ENCODE results near the gene TXLNB.
A peak's percentile ranks its signal among the peaks of the same experiment; 100 is the strongest.

Gene TXLNB

DNA sequence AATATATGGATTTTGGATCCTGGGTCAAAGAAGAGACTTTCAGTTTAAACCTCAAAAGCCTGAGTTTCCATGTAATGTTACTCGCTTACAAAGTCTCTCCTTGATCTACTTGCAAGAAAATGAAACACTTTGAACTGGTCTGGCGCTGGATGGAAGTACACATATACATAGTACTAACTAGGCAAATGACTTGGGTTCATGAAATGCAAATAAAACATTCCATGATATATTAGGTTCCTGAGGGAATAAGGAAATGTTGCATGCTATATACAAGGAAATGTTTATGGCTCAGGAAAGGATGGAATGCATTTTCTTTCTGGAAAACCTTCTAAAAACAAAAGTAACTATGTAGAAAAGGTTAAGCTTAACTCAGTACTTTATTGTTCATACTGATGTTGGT lies 11.4 kb upstream of the TXLNB start:
- Histone ChIP-seq H3K4me1 (ENCODE audit: low read length) (peaks cover 5% of the 10 kb centered on the region), H3K36me3 (replicated peaks; ENCODE audit: low read depth, low read length) (no peaks in the 10 kb centered on the region), H3K27ac (ENCODE audit: low read length) (no peak overlapping the region), H3K27me3 (ENCODE audit: low read depth, low read length) (no peaks in the 10 kb centered on the region), H3K4me3 (ENCODE audit: low read length) (no peak overlapping the region), H3K9me3 (ENCODE audit: insufficient read depth, low read length) (no peaks in the 10 kb centered on the region), H3K79me2 (ENCODE audit: low read length) (no peaks in the 10 kb centered on the region), H3K9ac (ENCODE audit: low read length) (no peak overlapping the region), H3K4me2 (ENCODE audit: low read length) (no peak overlapping the region), H2AFZ (ENCODE audit: low read depth, low read length) (no peak overlapping the region), H4K20me1 (ENCODE audit: insufficient read depth, low read length) (no peaks in the 10 kb centered on the region)
- TF ChIP-seq EZH2phosphoT487 (IDR thresholded peaks at IDR 0.05; ENCODE audit: low read depth), result no peak
- TF ChIP-seq, protein P1, sequence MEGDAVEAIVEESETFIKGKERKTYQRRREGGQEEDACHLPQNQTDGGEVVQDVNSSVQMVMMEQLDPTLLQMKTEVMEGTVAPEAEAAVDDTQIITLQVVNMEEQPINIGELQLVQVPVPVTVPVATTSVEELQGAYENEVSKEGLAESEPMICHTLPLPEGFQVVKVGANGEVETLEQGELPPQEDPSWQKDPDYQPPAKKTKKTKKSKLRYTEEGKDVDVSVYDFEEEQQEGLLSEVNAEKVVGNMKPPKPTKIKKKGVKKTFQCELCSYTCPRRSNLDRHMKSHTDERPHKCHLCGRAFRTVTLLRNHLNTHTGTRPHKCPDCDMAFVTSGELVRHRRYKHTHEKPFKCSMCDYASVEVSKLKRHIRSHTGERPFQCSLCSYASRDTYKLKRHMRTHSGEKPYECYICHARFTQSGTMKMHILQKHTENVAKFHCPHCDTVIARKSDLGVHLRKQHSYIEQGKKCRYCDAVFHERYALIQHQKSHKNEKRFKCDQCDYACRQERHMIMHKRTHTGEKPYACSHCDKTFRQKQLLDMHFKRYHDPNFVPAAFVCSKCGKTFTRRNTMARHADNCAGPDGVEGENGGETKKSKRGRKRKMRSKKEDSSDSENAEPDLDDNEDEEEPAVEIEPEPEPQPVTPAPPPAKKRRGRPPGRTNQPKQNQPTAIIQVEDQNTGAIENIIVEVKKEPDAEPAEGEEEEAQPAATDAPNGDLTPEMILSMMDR (IDR thresholded peaks at IDR 0.05; ENCODE audit: low read depth, low read length), result no peak

DNA sequence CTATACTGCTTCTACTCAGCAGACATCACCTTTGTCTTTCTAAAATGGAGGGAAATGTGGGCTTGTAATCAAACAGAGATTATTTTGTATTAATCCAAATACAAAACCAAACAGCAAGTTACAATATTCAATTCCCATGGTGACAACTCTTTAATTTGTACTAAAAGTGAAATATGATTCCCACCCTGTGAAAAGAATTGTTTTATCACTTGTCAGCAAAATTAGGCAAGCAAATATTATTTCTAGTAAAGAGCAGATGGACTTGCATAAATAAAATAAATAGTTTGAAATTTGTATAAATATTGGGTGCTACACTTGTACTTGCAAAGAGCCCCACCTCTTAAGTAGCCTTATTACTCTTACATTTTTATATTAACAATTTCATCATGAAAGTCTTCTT lies 6.1 kb upstream of the TXLNB start:
- no peaks in the 10 kb centered on the region for H3K27me3 ChIP-seq (ENCODE audit: low read depth, low read length)
- no peak overlapping the region for H2AFZ ChIP-seq (ENCODE audit: low read depth, low read length)
- H3K4me3 ChIP-seq (ENCODE audit: low read length), result no peak overlapping the region
- H3K36me3 ChIP-seq (replicated peaks; ENCODE audit: low read depth, low read length), result peaks cover 4% of the 10 kb centered on the region
- no peak overlapping the region for H3K4me2 ChIP-seq (ENCODE audit: low read length)
- H3K79me2 ChIP-seq (ENCODE audit: low read length), result no peaks in the 10 kb centered on the region
- H3K27ac ChIP-seq (ENCODE audit: low read length), result no peak overlapping the region
- H4K20me1 ChIP-seq (ENCODE audit: insufficient read depth, low read length), result no peaks in the 10 kb centered on the region
- TF ChIP-seq EZH2phosphoT487 (IDR thresholded peaks at IDR 0.05; ENCODE audit: low read depth), result no peak
- TF ChIP-seq, protein P1 (IDR thresholded peaks at IDR 0.05; ENCODE audit: low read depth, low read length), result no peak
- H3K4me1 ChIP-seq (ENCODE audit: low read length), result peaks cover 39% of the 10 kb centered on the region
- H3K9me3 ChIP-seq (ENCODE audit: insufficient read depth, low read length), result no peaks in the 10 kb centered on the region
- H3K9ac ChIP-seq (ENCODE audit: low read length), result no peak overlapping the region

DNA sequence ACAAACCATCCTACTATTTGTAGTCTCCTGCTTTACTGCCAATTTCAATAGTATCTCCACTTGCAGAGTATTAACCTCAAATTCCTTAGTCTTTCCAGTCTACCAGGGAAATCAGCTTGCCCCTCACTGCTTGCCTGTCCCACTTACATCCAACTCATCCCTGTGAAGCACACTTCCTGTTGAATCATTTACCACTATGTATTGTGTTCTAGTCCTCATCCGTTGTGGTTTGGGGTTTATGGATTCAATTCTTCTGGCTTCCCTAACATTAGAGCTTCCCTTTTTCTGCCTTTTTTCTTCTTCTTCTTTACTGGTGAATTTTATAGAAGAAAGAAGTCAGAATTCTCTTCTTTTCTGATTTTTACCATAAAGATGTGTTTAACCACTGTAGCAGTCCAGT lies 5.1 kb upstream of the TXLNB start:
- Histone ChIP-seq H2AFZ (ENCODE audit: low read depth, low read length) (no peak overlapping the region), H3K27ac (ENCODE audit: low read length) (no peak overlapping the region), H3K36me3 (replicated peaks; ENCODE audit: low read depth, low read length) (peaks cover 4% of the 10 kb centered on the region), H3K4me1 (ENCODE audit: low read length) (peaks cover 49% of the 10 kb centered on the region), H3K79me2 (ENCODE audit: low read length) (no peaks in the 10 kb centered on the region), H3K27me3 (ENCODE audit: low read depth, low read length) (no peaks in the 10 kb centered on the region), H3K9me3 (ENCODE audit: insufficient read depth, low read length) (no peaks in the 10 kb centered on the region), H3K4me3 (ENCODE audit: low read length) (no peak overlapping the region), H4K20me1 (ENCODE audit: insufficient read depth, low read length) (no peaks in the 10 kb centered on the region), H3K4me2 (ENCODE audit: low read length) (no peak overlapping the region), H3K9ac (ENCODE audit: low read length) (no peak overlapping the region)
- TF ChIP-seq, protein P1 (IDR thresholded peaks at IDR 0.05; ENCODE audit: low read depth, low read length), result no peak
- no peak for TF ChIP-seq EZH2phosphoT487 (IDR thresholded peaks at IDR 0.05; ENCODE audit: low read depth)

DNA sequence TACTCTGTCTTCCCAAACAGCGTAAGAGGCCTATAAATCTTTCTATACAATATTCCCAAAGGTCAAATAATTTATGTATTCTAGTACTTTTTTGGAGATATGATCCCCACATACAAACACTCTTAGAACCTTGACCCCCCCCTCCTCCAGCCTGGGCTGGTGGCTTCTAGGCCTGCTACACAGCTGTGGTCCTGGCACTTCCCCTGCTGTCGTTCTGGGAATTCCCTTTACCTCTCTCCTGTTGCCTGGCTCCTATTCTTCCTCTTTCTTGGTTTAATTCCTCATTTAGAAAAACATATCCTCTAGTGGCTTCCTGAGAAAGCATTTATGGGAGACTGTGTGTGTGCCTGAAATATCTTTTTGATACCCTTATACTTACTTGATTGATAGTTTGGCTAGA lies 4.1 kb upstream of the TXLNB start:
- Histone ChIP-seq H3K9ac (ENCODE audit: low read length) (no peak overlapping the region), H3K9me3 (ENCODE audit: insufficient read depth, low read length) (no peaks in the 10 kb centered on the region), H3K79me2 (ENCODE audit: low read length) (no peaks in the 10 kb centered on the region), H3K36me3 (replicated peaks; ENCODE audit: low read depth, low read length) (peaks cover 4% of the 10 kb centered on the region), H3K4me2 (ENCODE audit: low read length) (peak overlapping the region; percentile 7; the same call in 1 of the 2 replicates), H3K4me1 (ENCODE audit: low read length) (peaks cover 53% of the 10 kb centered on the region), H4K20me1 (ENCODE audit: insufficient read depth, low read length) (no peaks in the 10 kb centered on the region), H3K27ac (ENCODE audit: low read length) (no peak overlapping the region), H3K4me3 (ENCODE audit: low read length) (no peak overlapping the region), H2AFZ (ENCODE audit: low read depth, low read length) (no peak overlapping the region), H3K27me3 (ENCODE audit: low read depth, low read length) (no peaks in the 10 kb centered on the region)
- no peak for TF ChIP-seq EZH2phosphoT487 (IDR thresholded peaks at IDR 0.05; ENCODE audit: low read depth)
- TF ChIP-seq, protein P1 (IDR thresholded peaks at IDR 0.05; ENCODE audit: low read depth, low read length), result no peak
